Naive B cell (primary cell): Measurements from ENCODE around the gene KCNQ1. TPM values are rescaled to one million over a fixed set of nuclear protein-coding genes. Genes with fewer than 3 reads are reported as not detected.

ENCODE experiments used
- ATAC-seq, 2 donors: fragments of 150-1000 bp; cut with Tn5 transposase; 2 replicates each; pipeline ENCODE4 v1.10.0; 2021; ENCODE audit warnings: low read depth in 2 of 2, mild to moderate bottlenecking in 2 of 2, moderate library complexity in 2 of 2
- DNase-seq: peaks from one replicate; pipeline ENCODE4 v3.0.0; 2022
- H3K27ac Mint-ChIP-seq, 6 donors: one replicate each; pipeline ENCODE4 v1.8.0; 2020 to 2022; ENCODE audit warnings: mild to moderate bottlenecking in 6 of 6, mixed read lengths in 6 of 6, moderate library complexity in 5 of 6, inconsistent platforms in 2 of 6
- H3K27me3 Mint-ChIP-seq, 3 donors: one replicate each; pipeline ENCODE4 v1.8.0; 2021 to 2022; ENCODE audit warnings: mixed read lengths in 3 of 3, mild to moderate bottlenecking in 1 of 3
- H3K36me3 Mint-ChIP-seq, 2 donors: one replicate each; pipeline ENCODE4 v1.8.0; 2020 to 2022; ENCODE audit warnings: mixed read lengths in 2 of 2, inconsistent platforms in 1 of 2, mild to moderate bottlenecking in 1 of 2
- H3K4me1 Mint-ChIP-seq, 3 donors: one replicate each; pipeline ENCODE4 v1.8.0; 2020 to 2022; ENCODE audit warnings: mixed read lengths in 3 of 3, inconsistent platforms in 1 of 3, mild to moderate bottlenecking in 1 of 3, moderate library complexity in 1 of 3
- H3K4me3 Mint-ChIP-seq, 8 donors: one replicate each; pipeline ENCODE4 v1.8.0; 2020 to 2022; ENCODE audit warnings: mild to moderate bottlenecking in 8 of 8, mixed read lengths in 8 of 8, moderate library complexity in 8 of 8, inconsistent platforms in 2 of 8
- H3K9me3 Mint-ChIP-seq, 7 donors: one replicate each; pipeline ENCODE4 v1.8.0; 2020 to 2022; ENCODE audit warnings: mixed read lengths in 7 of 7, mild to moderate bottlenecking in 5 of 7, inconsistent platforms in 2 of 7, moderate library complexity in 1 of 7
- polyA plus RNA-seq, 6 donors: library from polyadenylated mRNA; unstranded; fragments of 300-500 nt; fragmentation: Illumina TruSeq; gene quantifications; one replicate each; pipeline ENCODE4 v1.2.3, GENCODE V29; 2021; ENCODE audit warnings: low read depth in 6 of 6

Gene KCNQ1
- polyA plus RNA-seq, 6 donors from 2014 or later, result 9.3 to 22.6 (median 10.3) TPM

GRCh38 chr11:2747248-2748027, 302.6 kb downstream of the KCNQ1 start:
- no peaks in the 10 kb centered on the region for H3K9me3 Mint-ChIP-seq
- H3K36me3 Mint-ChIP-seq, result peaks cover 0 to 22% of the 10 kb centered on the region in 2 donors
- peaks cover 0 to 6% (median 0%) of the 10 kb centered on the region in 3 donors for H3K27me3 Mint-ChIP-seq
- H3K27ac Mint-ChIP-seq, result no peak overlapping the region
- DNase-seq (no peak), ATAC-seq (no peak)
- H3K4me3 Mint-ChIP-seq, result peak overlapping the region in 1 of 8 donors; percentile 64
- H3K4me1 Mint-ChIP-seq, result peaks cover 0 to 2% (median 0%) of the 10 kb centered on the region in 3 donors

GRCh38 chr11:2748061-2748813, 303.4 kb downstream of the KCNQ1 start:
- no peak overlapping the region for H3K4me3 Mint-ChIP-seq
- no peaks in the 10 kb centered on the region for H3K9me3 Mint-ChIP-seq
- peaks cover 0 to 6% (median 0%) of the 10 kb centered on the region in 3 donors for H3K27me3 Mint-ChIP-seq
- peaks cover 0 to 2% (median 0%) of the 10 kb centered on the region in 3 donors for H3K4me1 Mint-ChIP-seq
- DNase-seq (no peak), ATAC-seq (no peak)
- H3K27ac Mint-ChIP-seq, result no peak overlapping the region
- H3K36me3 Mint-ChIP-seq, result peaks cover 0 to 22% of the 10 kb centered on the region in 2 donors

- Mint-ChIP-seq H3K36me3 (peaks cover 4 to 27% of the 10 kb centered on the region in 2 donors), H3K4me3 (no peak overlapping the region), H3K4me1 (peaks cover 0 to 2% (median 0%) of the 10 kb centered on the region in 3 donors), H3K27ac (no peak overlapping the region), H3K27me3 (peaks cover 0 to 6% (median 0%) of the 10 kb centered on the region in 3 donors), H3K9me3 (peaks cover 0 to 5% (median 3%) of the 10 kb centered on the region in 7 donors)
- DNase-seq (no peak), ATAC-seq (no peak)
These were observed 304.2 kb downstream of the KCNQ1 start for GRCh38 chr11:2748814-2749554.

DNA sequence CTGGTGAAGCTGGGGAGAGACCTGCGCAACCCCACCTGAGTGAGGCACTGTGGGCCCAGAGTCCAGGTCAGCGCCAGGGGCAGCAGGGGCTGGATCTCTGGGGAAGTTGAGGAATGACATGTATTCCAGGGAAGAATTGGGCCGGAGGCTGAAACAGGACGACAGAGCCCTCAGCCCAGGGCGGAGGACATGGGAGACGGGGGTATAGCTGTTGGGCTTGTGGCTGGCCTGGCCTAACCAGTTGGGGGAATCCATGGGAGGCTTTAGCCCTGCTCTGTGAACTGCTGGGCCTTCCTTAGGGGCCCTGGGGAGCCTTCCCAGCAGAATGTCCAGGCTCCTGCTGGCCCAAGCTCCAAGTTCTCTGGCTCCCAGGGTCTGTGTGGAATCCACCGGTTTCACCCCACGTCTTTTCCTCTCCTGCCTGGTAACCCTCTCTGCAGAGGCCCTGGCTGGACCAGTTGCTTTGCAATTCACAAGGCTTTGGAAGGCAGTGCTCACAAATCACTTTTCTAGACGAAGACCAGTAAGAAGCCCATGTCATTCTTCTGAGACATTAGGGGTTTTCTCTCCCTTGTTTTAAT, 305.4 kb downstream of the KCNQ1 start:
- Mint-ChIP-seq H3K36me3 (peaks cover 10 to 32% of the 10 kb centered on the region in 2 donors), H3K4me1 (peaks cover 0 to 2% (median 0%) of the 10 kb centered on the region in 3 donors)
- no peak for DNase-seq

GRCh38 chr11:2750682-2751522, 306.1 kb downstream of the KCNQ1 start:
- ATAC-seq (no peak), DNase-seq (no peak)
- peaks cover 0 to 6% (median 0%) of the 10 kb centered on the region in 3 donors for H3K27me3 Mint-ChIP-seq
- peaks cover 0 to 2% (median 0%) of the 10 kb centered on the region in 3 donors for H3K4me1 Mint-ChIP-seq
- peaks cover 4 to 20% (median 5%) of the 10 kb centered on the region in 7 donors for H3K9me3 Mint-ChIP-seq
- H3K4me3 Mint-ChIP-seq, result peak overlapping the region in 1 of 8 donors; percentile 29
- peak overlapping the region in 1 of 6 donors; percentile 74 for H3K27ac Mint-ChIP-seq
- H3K36me3 Mint-ChIP-seq, result peaks cover 15 to 32% of the 10 kb centered on the region in 2 donors

More for the DNA sequence above, 305.4 kb downstream of the KCNQ1 start:
- Mint-ChIP-seq H3K4me3 (peak overlapping the region in 1 of 8 donors; percentile 54), H3K27ac (no peak overlapping the region), H3K27me3 (peaks cover 0 to 6% (median 0%) of the 10 kb centered on the region in 3 donors), H3K9me3 (peaks cover 3 to 16% (median 5%) of the 10 kb centered on the region in 7 donors)
- no peak for ATAC-seq

DNA sequence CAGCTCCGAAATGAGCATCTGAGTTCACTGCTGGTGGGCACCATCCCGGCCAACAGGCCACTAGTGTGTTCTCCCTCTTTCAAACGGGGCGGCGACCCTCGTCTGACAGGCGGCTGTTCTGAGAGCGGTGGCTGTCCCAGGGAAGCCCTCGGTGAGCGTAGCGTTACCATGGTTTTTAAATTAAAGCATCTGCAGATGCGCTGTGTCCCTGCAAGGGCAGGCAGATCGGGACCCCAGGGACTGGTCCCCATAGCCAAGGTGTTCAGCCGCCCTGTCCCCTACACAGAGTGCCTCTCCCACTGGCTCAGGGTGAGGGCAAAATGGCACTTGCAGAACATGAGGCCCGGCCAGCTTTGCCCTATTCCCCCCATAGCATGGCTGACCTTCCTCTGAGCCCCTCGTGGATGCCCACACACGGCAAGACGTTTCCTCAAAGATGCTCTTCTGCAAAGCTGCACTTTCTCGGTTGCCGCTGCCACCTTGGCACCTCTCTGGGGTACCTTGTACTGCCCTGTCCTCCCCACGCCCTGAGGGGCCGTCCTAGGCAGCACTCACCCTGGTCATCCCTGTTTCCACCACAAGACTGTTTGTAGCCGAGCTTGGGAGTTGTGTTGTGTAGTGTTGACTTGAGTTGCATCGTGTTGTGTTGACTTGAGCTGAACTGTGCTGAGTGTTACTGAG, 306.9 kb downstream of the KCNQ1 start:
- Mint-ChIP-seq H3K4me1 (peaks cover 0 to 2% (median 0%) of the 10 kb centered on the region in 3 donors), H3K27ac (no peak overlapping the region), H3K9me3 (peaks cover 5 to 28% (median 8%) of the 10 kb centered on the region in 7 donors), H3K27me3 (peaks cover 0 to 6% (median 0%) of the 10 kb centered on the region in 3 donors), H3K36me3 (peaks cover 15 to 32% of the 10 kb centered on the region in 2 donors), H3K4me3 (no peak overlapping the region)
- DNase-seq (no peak), ATAC-seq (no peak)

DNA sequence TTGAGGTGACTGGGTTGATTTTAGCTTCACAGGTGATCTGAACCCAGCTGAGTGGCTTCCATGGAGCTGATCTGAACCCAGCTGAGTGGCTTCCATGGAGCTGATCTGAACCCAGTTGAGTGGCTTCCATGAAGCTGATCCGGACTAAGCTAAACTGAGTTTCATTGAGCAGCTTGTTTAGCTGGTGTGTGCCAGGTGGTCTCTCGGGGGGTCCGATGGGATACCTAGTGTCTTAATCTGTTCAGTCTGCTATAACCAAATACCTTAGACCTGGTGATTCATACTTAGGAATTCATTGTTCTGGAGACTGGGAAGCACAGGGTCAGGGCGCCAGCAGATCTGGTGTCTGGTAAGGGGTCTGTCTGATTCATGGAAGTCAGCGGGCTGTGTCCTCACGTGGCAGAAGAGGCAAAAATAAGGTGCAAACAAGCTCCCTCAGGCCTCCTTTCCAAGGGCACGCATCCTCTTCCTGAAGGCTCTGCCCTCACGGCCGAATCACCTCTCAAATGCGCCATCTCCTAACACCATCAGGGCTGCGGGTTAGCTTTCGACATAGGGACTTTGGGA, 307.5 kb downstream of the KCNQ1 start:
- peaks cover 15 to 32% of the 10 kb centered on the region in 2 donors for H3K36me3 Mint-ChIP-seq
- DNase-seq (no peak), ATAC-seq (no peak)
- peaks cover 5 to 32% (median 8%) of the 10 kb centered on the region in 7 donors for H3K9me3 Mint-ChIP-seq
- H3K4me3 Mint-ChIP-seq, result no peak overlapping the region
- peaks cover 0 to 6% (median 0%) of the 10 kb centered on the region in 3 donors for H3K27me3 Mint-ChIP-seq
- peaks cover 0 to 2% (median 0%) of the 10 kb centered on the region in 3 donors for H3K4me1 Mint-ChIP-seq
- H3K27ac Mint-ChIP-seq, result peak overlapping the region in 1 of 6 donors; percentile 33

GRCh38 chr11:2752923-2753322, 308.1 kb downstream of the KCNQ1 start:
- Mint-ChIP-seq H3K27me3 (peaks cover 0 to 6% (median 0%) of the 10 kb centered on the region in 3 donors), H3K36me3 (peaks cover 15 to 32% of the 10 kb centered on the region in 2 donors), H3K27ac (no peak overlapping the region), H3K9me3 (peaks cover 5 to 32% (median 8%) of the 10 kb centered on the region in 7 donors), H3K4me3 (no peak overlapping the region), H3K4me1 (no peaks in the 10 kb centered on the region)
- no peak for DNase-seq
- no peak for ATAC-seq

DNA sequence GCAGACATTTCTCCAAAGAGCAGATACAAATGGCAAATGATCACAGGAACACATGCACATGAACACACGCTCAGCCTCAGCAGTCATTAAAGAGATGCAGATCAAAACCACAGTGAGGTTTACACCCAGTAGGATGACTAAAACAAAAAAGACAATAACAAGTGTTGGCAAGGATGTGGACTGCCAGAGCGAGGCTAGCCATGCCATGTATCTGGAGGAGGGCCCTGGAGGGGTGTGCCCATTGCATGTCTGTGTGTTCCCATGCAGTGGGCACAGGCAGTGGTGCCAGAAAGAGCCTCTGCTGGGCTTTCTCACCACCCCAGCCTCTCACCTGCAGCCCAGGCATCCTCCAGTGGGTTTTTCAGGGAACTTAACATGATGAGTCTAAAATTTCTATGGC, 309.2 kb downstream of the KCNQ1 start:
- DNase-seq (no peak), ATAC-seq (no peak)
- no peak overlapping the region for H3K4me3 Mint-ChIP-seq
- H3K4me1 Mint-ChIP-seq, result no peaks in the 10 kb centered on the region
- no peak overlapping the region for H3K27ac Mint-ChIP-seq
- peaks cover 15 to 28% of the 10 kb centered on the region in 2 donors for H3K36me3 Mint-ChIP-seq
- peaks cover 5 to 32% (median 8%) of the 10 kb centered on the region in 7 donors for H3K9me3 Mint-ChIP-seq
- H3K27me3 Mint-ChIP-seq, result peaks cover 0 to 3% (median 0%) of the 10 kb centered on the region in 3 donors

GRCh38 chr11:2755071-2755470, 310.3 kb downstream of the KCNQ1 start:
- Mint-ChIP-seq H3K27ac (no peak overlapping the region), H3K9me3 (peaks cover 5 to 32% (median 8%) of the 10 kb centered on the region in 7 donors), H3K36me3 (peaks cover 15 to 25% of the 10 kb centered on the region in 2 donors), H3K4me3 (no peak overlapping the region), H3K4me1 (no peaks in the 10 kb centered on the region), H3K27me3 (no peaks in the 10 kb centered on the region)
- no peak for ATAC-seq
- DNase-seq, result no peak

- Mint-ChIP-seq H3K27ac (no peak overlapping the region), H3K36me3 (peaks cover 7 to 13% of the 10 kb centered on the region in 2 donors), H3K4me3 (no peak overlapping the region), H3K9me3 (peaks cover 1 to 31% (median 8%) of the 10 kb centered on the region in 7 donors), H3K27me3 (no peaks in the 10 kb centered on the region), H3K4me1 (no peaks in the 10 kb centered on the region)
- DNase-seq (no peak), ATAC-seq (no peak)
These were observed 313.9 kb downstream of the KCNQ1 start for GRCh38 chr11:2758751-2759150.
